A549 treated with GW870086 at 1 μM for 4 hours (cell line): Measurements from ENCODE around the gene TLE5. TPM values are rescaled to one million over a fixed set of nuclear protein-coding genes. Genes with fewer than 3 reads are reported as not detected.

Experiments used
- total RNA-seq: library from RNA; stranded (reverse); fragments of 200-300 nt; extraction: Qiagen RNA extraction; gene quantifications from 5 replicates; pipeline ENCODE4 v1.2.3, GENCODE V29; 2022; ENCODE audit warnings: low read depth

TLE5 gene, protein sequence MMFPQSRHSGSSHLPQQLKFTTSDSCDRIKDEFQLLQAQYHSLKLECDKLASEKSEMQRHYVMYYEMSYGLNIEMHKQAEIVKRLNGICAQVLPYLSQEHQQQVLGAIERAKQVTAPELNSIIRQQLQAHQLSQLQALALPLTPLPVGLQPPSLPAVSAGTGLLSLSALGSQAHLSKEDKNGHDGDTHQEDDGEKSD
- total RNA-seq: 171 to 242 TPM (median 239 TPM) in 5 replicates

DNA sequence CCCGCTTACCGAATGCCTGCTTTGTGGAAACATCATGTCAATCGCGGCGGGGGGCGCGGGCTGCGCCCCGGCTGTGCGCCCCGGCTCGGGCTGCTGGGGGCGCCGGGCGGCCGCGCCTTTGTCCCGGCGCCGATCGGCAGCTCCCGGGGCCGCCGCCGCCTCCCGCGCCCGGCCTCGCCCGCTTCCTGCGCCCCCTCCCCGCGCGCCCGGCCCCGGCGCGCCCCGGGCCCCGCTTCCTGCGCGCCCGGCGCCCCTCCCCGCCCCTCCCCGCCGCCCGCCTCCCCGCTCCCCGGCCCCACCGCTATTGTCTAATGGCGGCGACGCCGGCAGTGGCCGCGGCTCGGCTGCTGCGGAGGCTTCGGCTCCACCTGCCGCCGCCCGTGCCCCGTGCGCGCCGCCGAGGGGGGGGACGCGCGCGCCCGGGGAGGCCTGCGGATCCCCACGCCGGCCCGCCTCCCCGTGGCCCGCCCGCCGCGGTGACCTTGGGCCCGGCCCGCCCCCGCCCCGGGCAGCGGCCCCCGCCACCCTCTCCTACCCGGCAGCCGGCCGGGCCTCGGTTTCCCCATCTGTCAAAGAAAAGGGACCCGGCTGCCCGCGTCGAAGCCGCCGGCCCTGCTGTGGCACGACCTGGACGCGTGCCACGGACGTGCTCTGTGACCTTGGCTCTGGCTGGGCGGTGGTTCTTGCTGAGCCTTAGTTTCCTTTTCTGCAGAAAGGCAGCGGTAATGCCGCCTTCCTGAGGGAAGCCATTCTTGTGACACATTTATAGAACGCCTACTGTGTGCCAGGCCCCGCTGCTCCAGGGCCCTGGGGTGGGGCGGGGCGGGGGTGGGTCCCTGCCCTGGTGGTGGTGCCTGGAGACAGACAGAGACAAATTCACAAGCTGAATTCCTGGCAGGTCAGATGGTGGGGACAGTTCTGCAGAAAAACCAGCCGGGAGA lies at the start of gene TLE5:
Gene TLE5, minus strand, starts transcription at position 331 of the 941 bp plus-strand sequence. Its CDS starts 295 bp downstream, at position 36.

DNA sequence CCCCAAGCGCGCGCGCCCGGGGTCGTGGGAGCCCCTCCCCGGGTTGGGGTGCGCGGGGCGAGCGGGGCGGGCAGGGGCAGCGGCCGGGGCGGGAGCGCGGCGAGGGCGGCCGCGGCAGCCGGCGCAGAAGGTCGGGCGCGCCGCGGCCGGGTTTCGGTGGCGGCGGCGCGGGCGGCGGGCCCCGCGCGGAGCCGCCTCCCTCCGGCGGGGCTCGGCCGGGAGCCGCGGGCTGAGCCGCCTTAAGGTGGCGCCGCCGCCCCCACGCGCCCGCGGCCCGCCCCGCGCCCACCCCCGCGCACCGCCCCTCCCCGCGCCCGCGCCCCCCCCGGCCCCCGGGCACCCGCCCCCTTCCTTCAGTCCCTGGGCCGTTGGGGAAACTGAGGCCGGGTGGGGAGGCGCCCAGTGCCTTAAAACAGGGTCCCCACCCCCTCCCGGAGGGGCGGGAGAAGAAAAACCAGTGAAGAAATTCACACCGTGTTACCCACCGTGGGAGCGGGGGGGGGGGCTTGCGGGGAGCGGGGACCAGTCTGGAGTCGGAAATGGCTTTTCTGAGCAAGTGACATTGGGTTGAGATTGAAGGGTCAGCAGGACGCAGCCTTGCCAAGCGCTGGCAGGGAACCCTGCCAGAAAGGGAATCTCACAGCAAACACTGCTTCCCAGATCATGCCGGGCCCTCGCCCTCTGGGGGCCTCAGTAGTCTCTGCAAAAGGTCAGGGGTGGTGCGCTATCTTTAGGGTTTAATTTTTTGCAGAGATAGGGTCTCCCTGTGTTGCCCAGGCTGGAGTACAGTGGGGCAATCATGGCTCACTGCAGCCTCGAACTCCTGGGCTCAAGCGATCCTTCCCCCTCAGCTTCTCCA lies 33.0 kb downstream of the TLE5 start, which contains the start of gene TLE2:
Gene TLE2, minus strand, starts transcription at position 216 of the 859 bp plus-strand sequence. CDS start 376 bp downstream, outside the sequence.

Other genes with a start within 250 kb of the TLE5 start
- gene ZNF554, start 242.6 kb downstream of the TLE5 start, total RNA-seq: 0.71 to 1.1 TPM (median 0.80 TPM) in 5 replicates
- 1.2 to 2.8 TPM (median 2.3 TPM) in 5 replicates for gene ZNF555, start 221.0 kb downstream of the TLE5 start, total RNA-seq
- 0.05 to 0.40 TPM (median 0.06 TPM) in 3 of 5 replicates, not detected in the others for gene ZNF556, start 195.2 kb downstream of the TLE5 start, total RNA-seq
- 2.1 to 2.9 TPM (median 2.8 TPM) in 5 replicates for gene ZNF57, start 161.6 kb downstream of the TLE5 start, total RNA-seq
- gene ZNF77, start 117.5 kb downstream of the TLE5 start, total RNA-seq: 1.6 to 2.4 TPM (median 2.0 TPM) in 5 replicates
- gene TLE6, start 84.9 kb downstream of the TLE5 start, total RNA-seq: 3.5 to 8.1 TPM (median 5.5 TPM) in 5 replicates
- gene TLE2, start 33.2 kb downstream of the TLE5 start, total RNA-seq: 2.0 to 3.2 TPM (median 2.8 TPM) in 5 replicates
- gene GNA11, start 31.9 kb upstream of the TLE5 start, total RNA-seq: 26.6 to 34.5 TPM (median 31.7 TPM) in 5 replicates
- gene GNA15, start 73.5 kb upstream of the TLE5 start, total RNA-seq: 0.08 to 0.11 TPM in 2 of 5 replicates, not detected in the others
- gene S1PR4, start 116.3 kb upstream of the TLE5 start, total RNA-seq: 0.08 to 0.19 TPM (median 0.15 TPM) in 4 of 5 replicates, not detected in the other
- gene NCLN, start 123.4 kb upstream of the TLE5 start, total RNA-seq: 68.1 to 96.6 TPM (median 88.6 TPM) in 5 replicates
- 0.33 to 0.72 TPM (median 0.47 TPM) in 5 replicates for gene CELF5, start 162.2 kb upstream of the TLE5 start, total RNA-seq